GM13976 (cell line): ENCODE measurements around the gene SIRT4.
"Not testable (repeated sequence)": the region's sequence is repeated elsewhere in the genome, so short reads cannot be mapped to it uniquely, and the experiment has no call there.

Source experiments
- DNase-seq: peaks from one replicate; pipeline ENCODE4 v3.0.0; 2012; ENCODE audit warnings: low spot score
- CTCF ChIP-seq: IDR thresholded peaks from 2 replicates; pipeline ENCODE4 v1.5.1; 2012; ENCODE audit warnings: borderline replicate concordance, mild to moderate bottlenecking; ENCODE audit not compliant: insufficient read depth; ENCODE audit errors: extremely low read depth, missing control alignments, control extremely low read depth
- in situ Hi-C: fragments of 300-500 bp; cut with MboI; formaldehyde crosslinking; loops from one replicate; pipeline ENCODE4 v1.12.0; 2022; ENCODE audit warnings: low sequenced_read_pairs, mixed read lengths, inconsistent platforms; ENCODE audit not compliant: unreplicated experiment

The SIRT4 gene

GRCh38 chr12:120335447-120335846, 33.3 kb downstream of the SIRT4 start:
- in situ Hi-C loops: loop anchor here (10.0 kb wide), 1 partner anchor 99 kb away; the partner anchor contains the start of gene COX6A1
- peak; percentile 33 for DNase-seq
- TF ChIP-seq CTCF: peak; percentile 60

GRCh38 chr12:120336392-120336791, 34.3 kb downstream of the SIRT4 start:
- in situ Hi-C loops: loop anchor here (10.0 kb wide), 1 partner anchor 98 kb away; the partner anchor contains the start of gene COX6A1
- not testable (repeated sequence) for DNase-seq

- TF ChIP-seq CTCF: no peak
- in situ Hi-C loops: loop anchor here (10.0 kb wide), 1 partner anchor 97 kb away; the partner anchor contains the start of gene COX6A1
- no peak for DNase-seq
These were observed 35.6 kb downstream of the SIRT4 start for GRCh38 chr12:120337730-120338129.

- no peak for DNase-seq
- in situ Hi-C loops: loop anchor here (10.0 kb wide), 1 partner anchor 96 kb away; the partner anchor contains the start of gene COX6A1
- TF ChIP-seq CTCF: no peak
These were observed 37.1 kb downstream of the SIRT4 start for GRCh38 chr12:120339256-120339655.

- in situ Hi-C loops: no loop called here
- no peak for TF ChIP-seq CTCF
- peak; percentile 17 for DNase-seq
These were observed 40.3 kb downstream of the SIRT4 start for GRCh38 chr12:120342175-120343038.

GRCh38 chr12:120343039-120343537, 41.0 kb downstream of the SIRT4 start:
- in situ Hi-C loops: no loop called here
- DNase-seq: peak; percentile 15

More at GRCh38 chr12:120343039-120343537, 41.0 kb downstream of the SIRT4 start:
- no peak for TF ChIP-seq CTCF
